ENCODE results near the gene TBPL1.
"Not testable (repeated sequence)": the region's sequence is repeated elsewhere in the genome, so short reads cannot be mapped to it uniquely, and the experiment has no call there.

The TBPL1 gene

GRCh38 chr6:133919362-133919761, 33.7 kb upstream of the TBPL1 start:
- H3K27ac ChIP-seq, result no peak overlapping the region
- TF ChIP-seq ZFX (IDR thresholded peaks at IDR 0.05; ENCODE audit: borderline replicate concordance), result no peak
- no peak for TF ChIP-seq CTCF (IDR thresholded peaks at IDR 0.05)

- H3K27ac ChIP-seq, result no peak overlapping the region
- TF ChIP-seq ZFX (IDR thresholded peaks at IDR 0.05; ENCODE audit: borderline replicate concordance), result no peak
- peak; percentile 84 for TF ChIP-seq CTCF (IDR thresholded peaks at IDR 0.05)
These were observed 31.7 kb upstream of the TBPL1 start for GRCh38 chr6:133921249-133921859.

GRCh38 chr6:133923938-133924593, 29.0 kb upstream of the TBPL1 start:
- TF ChIP-seq ZFX (IDR thresholded peaks at IDR 0.05; ENCODE audit: borderline replicate concordance), result no peak
- peak; percentile 81 for TF ChIP-seq CTCF (IDR thresholded peaks at IDR 0.05)
- H3K27ac ChIP-seq, result no peak overlapping the region

GRCh38 chr6:133931221-133931620, 21.8 kb upstream of the TBPL1 start:
- H3K27ac ChIP-seq, result not testable (repeated sequence)

- H3K27ac ChIP-seq, result not testable (repeated sequence)
These were observed 16.7 kb upstream of the TBPL1 start for GRCh38 chr6:133936352-133936751.

- TF ChIP-seq CTCF (IDR thresholded peaks at IDR 0.05), result no peak
- TF ChIP-seq ZFX (IDR thresholded peaks at IDR 0.05; ENCODE audit: borderline replicate concordance), result no peak
- H3K27ac ChIP-seq, result no peak overlapping the region
These were observed 15.1 kb upstream of the TBPL1 start for GRCh38 chr6:133937909-133938308.

GRCh38 chr6:133938533-133938932, 14.5 kb upstream of the TBPL1 start:
- no peak overlapping the region for H3K27ac ChIP-seq

More at GRCh38 chr6:133938533-133938932, 14.5 kb upstream of the TBPL1 start:
- TF ChIP-seq ZFX (IDR thresholded peaks at IDR 0.05; ENCODE audit: borderline replicate concordance), result no peak
- TF ChIP-seq CTCF (IDR thresholded peaks at IDR 0.05), result no peak
